ENCODE data around the gene TANC2. TPM values are rescaled to one million over a fixed set of nuclear protein-coding genes. Genes with fewer than 3 reads are reported as not detected.

The TANC2 gene
- total RNA-seq, 2 donors from 2014 or later: 15.1 to 18.5 TPM

GRCh38 chr17:62980842-62981241 is 14.8 kb downstream of the TANC2 start:
- Histone ChIP-seq H3K9me3 (no peaks in the 10 kb centered on the region), H3K4me3 (no peak overlapping the region), H3K27ac (no peak overlapping the region), H3K9ac (ENCODE audit: low read depth in 2 of 2, low read length in 2 of 2) (no peak overlapping the region), H3K36me3 (no peaks in the 10 kb centered on the region), H3K4me1 (no peaks in the 10 kb centered on the region), H3K27me3 (no peaks in the 10 kb centered on the region)
- no peak for DNase-seq
- TF ChIP-seq, protein P1, sequence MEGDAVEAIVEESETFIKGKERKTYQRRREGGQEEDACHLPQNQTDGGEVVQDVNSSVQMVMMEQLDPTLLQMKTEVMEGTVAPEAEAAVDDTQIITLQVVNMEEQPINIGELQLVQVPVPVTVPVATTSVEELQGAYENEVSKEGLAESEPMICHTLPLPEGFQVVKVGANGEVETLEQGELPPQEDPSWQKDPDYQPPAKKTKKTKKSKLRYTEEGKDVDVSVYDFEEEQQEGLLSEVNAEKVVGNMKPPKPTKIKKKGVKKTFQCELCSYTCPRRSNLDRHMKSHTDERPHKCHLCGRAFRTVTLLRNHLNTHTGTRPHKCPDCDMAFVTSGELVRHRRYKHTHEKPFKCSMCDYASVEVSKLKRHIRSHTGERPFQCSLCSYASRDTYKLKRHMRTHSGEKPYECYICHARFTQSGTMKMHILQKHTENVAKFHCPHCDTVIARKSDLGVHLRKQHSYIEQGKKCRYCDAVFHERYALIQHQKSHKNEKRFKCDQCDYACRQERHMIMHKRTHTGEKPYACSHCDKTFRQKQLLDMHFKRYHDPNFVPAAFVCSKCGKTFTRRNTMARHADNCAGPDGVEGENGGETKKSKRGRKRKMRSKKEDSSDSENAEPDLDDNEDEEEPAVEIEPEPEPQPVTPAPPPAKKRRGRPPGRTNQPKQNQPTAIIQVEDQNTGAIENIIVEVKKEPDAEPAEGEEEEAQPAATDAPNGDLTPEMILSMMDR (IDR thresholded peaks at IDR 0.05): no peak
- intact Hi-C loops (cut with DNase I): no loop called here

DNA sequence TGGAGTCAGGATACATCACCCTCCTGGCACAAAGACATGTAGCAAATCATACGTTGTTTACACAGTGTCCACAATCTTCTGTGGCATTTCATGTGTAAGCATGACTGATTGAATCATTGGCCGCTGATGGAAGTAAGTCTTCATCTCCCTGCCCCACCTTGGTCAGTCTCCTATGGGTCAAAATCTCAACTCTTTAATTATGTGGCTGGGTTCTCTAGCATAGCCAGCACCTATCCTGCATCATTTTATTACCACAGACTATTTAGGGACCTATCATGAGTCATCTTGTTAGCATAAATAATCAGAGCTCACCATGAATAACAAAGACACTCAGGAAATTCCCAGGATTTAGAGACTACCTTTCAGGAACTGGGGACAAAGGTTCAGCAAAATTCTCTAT is 15.9 kb downstream of the TANC2 start:
- no peaks in the 10 kb centered on the region for H3K36me3 ChIP-seq
- no peaks in the 10 kb centered on the region for H3K9me3 ChIP-seq
- H3K27me3 ChIP-seq: no peaks in the 10 kb centered on the region
- H3K9ac ChIP-seq (ENCODE audit: low read depth in 2 of 2, low read length in 2 of 2): no peak overlapping the region
- no peak for DNase-seq
- no peaks in the 10 kb centered on the region for H3K4me1 ChIP-seq
- TF ChIP-seq, protein P1 (IDR thresholded peaks at IDR 0.05): no peak
- H3K4me3 ChIP-seq: no peak overlapping the region
- no peak overlapping the region for H3K27ac ChIP-seq
- intact Hi-C loops (cut with DNase I): no loop called here

GRCh38 chr17:62984801-62985200 is 18.8 kb downstream of the TANC2 start:
- H3K4me1 ChIP-seq: no peaks in the 10 kb centered on the region
- no peak overlapping the region for H3K9ac ChIP-seq (ENCODE audit: low read depth in 2 of 2, low read length in 2 of 2)
- no peak overlapping the region for H3K4me3 ChIP-seq
- no peaks in the 10 kb centered on the region for H3K9me3 ChIP-seq
- no peak overlapping the region for H3K27ac ChIP-seq
- H3K36me3 ChIP-seq: no peaks in the 10 kb centered on the region
- intact Hi-C loops (cut with DNase I): no loop called here
- H3K27me3 ChIP-seq: no peaks in the 10 kb centered on the region
- TF ChIP-seq, protein P1 (IDR thresholded peaks at IDR 0.05): no peak
- DNase-seq: no peak

- H3K4me3 ChIP-seq: no peak overlapping the region
- no peak for DNase-seq
Measured at GRCh38 chr17:62986549-62986948, 20.5 kb downstream of the TANC2 start.

DNA sequence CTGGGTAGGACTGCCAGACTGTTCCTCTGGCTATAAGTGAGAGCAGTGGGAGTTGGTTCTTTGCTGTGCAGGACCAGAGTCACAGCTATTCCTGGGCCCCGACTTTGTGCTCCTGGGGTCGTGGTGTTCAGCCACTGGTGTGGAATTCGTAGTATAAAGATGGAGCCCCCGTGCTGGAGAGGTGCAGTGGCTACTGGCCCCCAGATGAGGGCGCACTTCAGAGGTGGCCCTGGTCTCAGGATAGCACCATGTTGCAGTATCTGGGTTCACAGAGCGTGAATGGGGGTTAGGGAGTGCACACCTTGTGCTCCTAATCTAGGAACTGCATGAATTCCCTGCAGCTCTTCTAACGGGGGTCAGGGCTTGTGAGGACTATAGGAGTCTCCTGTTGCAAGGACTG is 21.1 kb downstream of the TANC2 start:
- Histone ChIP-seq H3K36me3 (no peaks in the 10 kb centered on the region), H3K4me3 (no peak overlapping the region), H3K9me3 (no peaks in the 10 kb centered on the region), H3K27ac (no peak overlapping the region), H3K9ac (ENCODE audit: low read depth in 2 of 2, low read length in 2 of 2) (no peak overlapping the region), H3K27me3 (no peaks in the 10 kb centered on the region), H3K4me1 (no peaks in the 10 kb centered on the region)
- no peak for DNase-seq
- TF ChIP-seq, protein P1 (IDR thresholded peaks at IDR 0.05): no peak
- intact Hi-C loops (cut with DNase I): no loop called here

More at GRCh38 chr17:62986549-62986948, 20.5 kb downstream of the TANC2 start:
- no peaks in the 10 kb centered on the region for H3K36me3 ChIP-seq
- no peaks in the 10 kb centered on the region for H3K4me1 ChIP-seq
- no peak overlapping the region for H3K27ac ChIP-seq
- H3K27me3 ChIP-seq: no peaks in the 10 kb centered on the region
- intact Hi-C loops (cut with DNase I): no loop called here
- TF ChIP-seq, protein P1 (IDR thresholded peaks at IDR 0.05): no peak
- no peak overlapping the region for H3K9ac ChIP-seq (ENCODE audit: low read depth in 2 of 2, low read length in 2 of 2)
- no peaks in the 10 kb centered on the region for H3K9me3 ChIP-seq

- Histone ChIP-seq H3K36me3 (no peaks in the 10 kb centered on the region), H3K27ac (no peak overlapping the region), H3K4me1 (no peaks in the 10 kb centered on the region), H3K4me3 (no peak overlapping the region), H3K27me3 (no peaks in the 10 kb centered on the region), H3K9me3 (no peaks in the 10 kb centered on the region), H3K9ac (ENCODE audit: low read depth in 2 of 2, low read length in 2 of 2) (no peak overlapping the region)
- no peak for DNase-seq
- intact Hi-C loops (cut with DNase I): no loop called here
- TF ChIP-seq, protein P1 (IDR thresholded peaks at IDR 0.05): no peak
Measured at GRCh38 chr17:62989501-62989900, 23.5 kb downstream of the TANC2 start.

Measured in colonic mucosa (tissue), 4 donors.